Activated naive CD4-positive, alpha-beta T cell treated with anti-CD3 and anti-CD28 coated beads, Interleukin-2, amount 50 U/mL, for 16 hours (primary cell): ENCODE results near the gene RBM45.
"Not testable (repeated sequence)": the region's sequence is repeated elsewhere in the genome, so short reads cannot be mapped to it uniquely, and the experiment has no call there.

ENCODE experiments used
- DNase-seq: peaks from one replicate; pipeline ENCODE4 v3.0.0-alpha.2; 2020

RBM45 gene

GRCh38 chr2:178112202-178113152, at the start of gene RBM45:
TSS of gene RBM45 (plus strand) at chr2:178112437. CDS start at chr2:178112547, 110 bp downstream.
- peak; percentile 85 for DNase-seq

- no peak for DNase-seq
Measured at GRCh38 chr2:178066324-178066723, 45.9 kb upstream of the RBM45 start.

- no peak for DNase-seq
Measured at GRCh38 chr2:178066890-178067669, 45.2 kb upstream of the RBM45 start.

- no peak for DNase-seq
Measured at GRCh38 chr2:178068823-178069454, 43.3 kb upstream of the RBM45 start.

- DNase-seq = no peak
Measured at GRCh38 chr2:178069551-178069950, 42.7 kb upstream of the RBM45 start.

GRCh38 chr2:178070824-178071223, 41.4 kb upstream of the RBM45 start:
- no peak for DNase-seq

GRCh38 chr2:178072000-178072382, 40.2 kb upstream of the RBM45 start:
- no peak for DNase-seq

GRCh38 chr2:178072383-178073301, 39.6 kb upstream of the RBM45 start, which contains the start of gene PDE11A:
TSS of gene PDE11A (minus strand) at chr2:178072777. CDS start at chr2:178072437, 340 bp downstream.
- peak; percentile 27 for DNase-seq

- no peak for DNase-seq
Measured at GRCh38 chr2:178074123-178075005, 37.9 kb upstream of the RBM45 start.

- DNase-seq = no peak
Measured at GRCh38 chr2:178075006-178075326, 37.3 kb upstream of the RBM45 start.

- DNase-seq = no peak
Measured at GRCh38 chr2:178076130-178076529, 36.1 kb upstream of the RBM45 start.

GRCh38 chr2:178079279-178079678, 33.0 kb upstream of the RBM45 start:
- DNase-seq = not testable (repeated sequence)

- no peak for DNase-seq
Measured at GRCh38 chr2:178082408-178083045, 29.7 kb upstream of the RBM45 start.

GRCh38 chr2:178084273-178084672, 28.0 kb upstream of the RBM45 start:
- DNase-seq = no peak

- DNase-seq = no peak
Measured at GRCh38 chr2:178088774-178089270, 23.4 kb upstream of the RBM45 start.

GRCh38 chr2:178093471-178093870, 18.8 kb upstream of the RBM45 start:
- DNase-seq = no peak

GRCh38 chr2:178101321-178102079, 10.7 kb upstream of the RBM45 start:
- DNase-seq = no peak

GRCh38 chr2:178105566-178105965, 6.7 kb upstream of the RBM45 start:
- DNase-seq = no peak

- DNase-seq = no peak
Measured at GRCh38 chr2:178106053-178106452, 6.2 kb upstream of the RBM45 start.

GRCh38 chr2:178108176-178108575, 4.1 kb upstream of the RBM45 start:
- no peak for DNase-seq
